Ecto neural progenitor cell (in vitro differentiated cells): ENCODE measurements around the gene C11orf91.
"Not testable (repeated sequence)": the region's sequence is repeated elsewhere in the genome, so short reads cannot be mapped to it uniquely, and the experiment has no call there.

Source experiments
- DNase-seq: peaks from one replicate; pipeline ENCODE4 v3.0.0-alpha.2; 2018; ENCODE audit warnings: low spot score

Gene C11orf91

DNA sequence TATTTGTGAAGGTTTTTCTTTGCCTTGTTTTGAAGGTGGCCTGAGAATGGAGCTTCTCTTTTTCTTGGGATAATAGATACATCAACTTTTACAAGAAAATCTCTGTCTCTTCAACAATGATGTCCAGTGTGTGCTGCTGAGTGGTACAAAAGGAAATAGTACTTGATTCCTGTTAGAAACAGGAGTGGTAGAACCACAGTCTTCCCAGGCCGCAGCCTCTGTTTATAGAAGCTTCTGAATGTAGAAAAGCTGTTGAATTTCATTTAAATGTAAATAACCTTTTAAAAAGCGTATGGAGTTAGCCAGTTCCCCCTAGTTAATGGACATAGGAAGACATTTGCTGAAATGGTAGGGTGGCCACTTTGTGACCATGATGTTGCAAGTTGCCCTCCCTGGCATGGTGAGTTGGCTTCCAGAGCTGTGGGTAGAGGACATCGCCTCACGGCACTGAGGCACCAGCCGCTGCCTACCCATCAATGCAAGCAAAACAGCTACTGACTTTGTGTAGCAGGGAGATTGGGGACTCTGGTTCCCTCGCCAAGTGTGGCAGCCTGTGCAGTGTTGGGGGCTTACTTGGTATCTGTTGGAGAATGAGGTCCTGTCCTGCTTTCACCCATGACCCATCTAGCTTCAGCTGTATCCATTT, 31.6 kb downstream of the C11orf91 start:
- DNase-seq, result no peak

DNA sequence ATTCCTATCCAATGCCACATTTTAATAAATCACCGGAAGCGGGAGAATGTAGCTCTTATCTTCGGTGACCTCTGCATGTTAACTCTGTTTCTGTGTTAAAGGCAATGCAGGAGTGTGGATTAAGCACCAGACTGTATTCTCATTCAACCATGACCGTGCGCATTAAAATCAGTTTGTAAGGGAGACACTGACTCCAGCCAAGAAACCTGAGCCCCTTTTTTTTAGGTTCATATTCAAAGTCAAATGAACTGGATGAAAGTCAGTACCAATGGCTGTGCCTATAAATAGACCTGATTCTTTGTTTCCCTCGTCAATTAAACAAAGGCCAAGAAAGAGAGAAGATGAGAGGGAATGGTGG, 32.2 kb downstream of the C11orf91 start:
- DNase-seq, result no peak

DNA sequence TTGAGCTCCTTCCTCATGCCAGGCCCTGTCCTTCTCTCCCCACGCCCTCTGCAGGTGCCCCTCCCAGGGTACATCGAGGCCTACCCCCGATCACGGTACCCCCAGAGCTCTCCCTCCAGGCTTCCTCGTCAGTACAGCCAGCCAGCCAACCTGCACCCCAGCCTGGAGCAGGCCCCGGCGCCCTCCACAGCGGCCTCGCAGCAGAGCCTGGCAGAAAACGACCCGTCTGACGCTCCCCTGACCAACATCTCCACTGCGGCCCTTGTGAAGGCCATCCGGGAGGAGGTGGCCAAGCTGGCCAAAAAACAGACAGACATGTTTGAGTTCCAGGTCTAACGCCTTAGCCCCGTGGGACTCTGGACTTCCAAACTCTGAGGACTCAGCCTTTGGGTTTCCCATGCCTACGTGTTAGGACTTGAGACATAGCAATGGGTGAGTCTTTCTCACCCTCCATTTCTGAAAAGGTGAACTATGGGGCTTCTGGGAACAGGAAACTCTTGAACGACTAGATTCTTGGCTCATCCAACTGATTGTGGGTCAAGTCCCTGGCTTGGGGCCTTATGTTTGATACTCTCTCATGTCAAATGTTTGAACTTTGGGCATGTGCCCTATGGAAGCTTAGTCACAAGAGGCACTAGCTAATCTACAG, 32.7 kb downstream of the C11orf91 start:
- no peak for DNase-seq

DNA sequence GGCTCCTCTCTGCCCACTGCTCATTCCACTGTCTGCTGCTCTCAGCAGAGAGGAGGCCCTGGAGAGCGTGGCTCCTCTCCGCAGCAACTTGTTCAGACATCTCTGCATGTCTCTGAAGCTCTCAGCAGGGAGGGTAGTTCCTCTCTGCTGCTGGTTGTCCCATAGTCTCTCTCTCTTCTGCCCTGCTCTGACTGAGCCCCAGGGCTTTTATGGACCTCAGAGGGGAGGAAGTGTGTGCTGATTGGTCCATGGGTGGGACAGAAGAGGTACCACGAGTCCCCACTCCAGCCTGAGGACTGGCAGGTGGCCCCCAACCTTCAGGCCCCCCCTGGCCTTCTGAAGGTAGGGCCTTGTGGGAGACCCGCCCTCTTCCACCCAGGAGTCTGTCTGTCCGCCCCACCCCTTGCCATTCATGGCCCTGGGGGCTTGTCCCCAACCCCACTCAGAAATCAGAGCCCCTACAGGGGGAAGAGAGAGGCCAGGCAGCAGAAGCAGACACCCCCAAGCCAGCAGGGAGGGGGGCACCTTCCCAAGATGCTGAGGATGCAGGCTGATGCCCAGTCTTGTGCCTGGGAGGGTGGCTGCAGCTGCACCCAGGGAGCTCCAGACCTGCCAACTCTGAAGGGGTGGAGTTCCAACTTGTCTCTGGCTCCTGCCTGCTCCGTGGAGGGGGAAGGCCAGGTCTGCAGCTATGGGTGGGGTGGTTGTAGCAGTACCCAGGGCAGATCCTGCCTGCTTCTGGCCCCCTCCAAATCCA, 35.1 kb downstream of the C11orf91 start:
- no peak for DNase-seq

DNA sequence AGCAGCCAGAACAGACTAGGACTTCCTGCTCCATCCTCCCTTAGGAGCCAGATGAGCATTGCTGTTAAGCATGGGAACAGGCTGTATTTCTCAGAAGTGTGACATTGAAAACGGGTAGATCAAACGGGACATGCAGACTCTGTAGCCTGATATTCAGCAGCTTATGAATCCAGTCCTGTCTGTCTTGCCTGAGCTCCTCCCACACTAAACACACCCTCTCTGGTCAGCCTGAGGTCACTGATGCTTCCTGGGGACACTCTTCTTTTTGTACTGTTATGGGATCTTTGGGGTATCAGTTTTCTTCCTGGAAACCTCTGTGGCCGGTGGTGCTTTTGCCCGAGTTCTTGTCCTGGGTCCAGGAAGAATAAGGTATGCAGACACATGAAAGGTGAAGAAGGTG, 35.8 kb downstream of the C11orf91 start:
- DNase-seq, result no peak

DNA sequence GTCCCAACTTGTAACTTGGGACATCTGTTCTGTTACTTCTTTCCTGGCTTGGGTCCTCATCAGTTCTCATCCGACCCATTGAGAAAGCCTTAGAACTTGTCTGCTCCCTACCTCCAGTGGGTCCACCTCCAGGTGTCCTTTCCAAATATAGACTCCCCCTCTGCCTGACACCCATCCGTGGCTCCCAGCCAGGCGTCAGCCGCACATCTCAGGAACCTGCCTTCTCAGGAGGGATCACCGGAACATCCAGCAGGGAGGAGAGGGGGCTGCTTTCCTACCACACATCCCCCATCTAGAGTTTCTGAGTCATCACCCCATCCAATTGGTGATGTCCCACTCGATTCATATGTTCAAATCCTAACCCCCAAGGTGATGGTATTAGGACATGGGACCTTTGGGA, 36.5 kb downstream of the C11orf91 start:
- DNase-seq, result no peak

DNA sequence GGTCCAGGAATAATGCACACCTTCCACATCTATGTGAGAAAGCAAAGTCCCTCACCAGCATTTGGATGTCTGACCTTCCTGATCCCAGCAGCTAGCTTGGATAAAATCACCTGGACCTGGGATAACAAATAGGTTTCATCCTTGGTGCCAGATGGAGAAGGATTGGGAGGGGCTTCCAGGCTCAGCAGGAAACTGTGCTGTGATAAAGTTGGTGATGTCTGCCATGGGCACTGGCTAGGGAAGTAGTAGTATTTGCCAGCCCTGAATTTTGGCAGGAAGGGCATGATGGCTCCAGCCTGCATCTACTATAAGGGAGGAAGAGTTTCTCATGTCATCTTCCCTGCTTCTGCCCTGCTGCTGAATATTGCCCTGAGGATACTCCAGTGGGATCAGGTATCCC, 37.5 kb downstream of the C11orf91 start:
- DNase-seq, result no peak

DNA sequence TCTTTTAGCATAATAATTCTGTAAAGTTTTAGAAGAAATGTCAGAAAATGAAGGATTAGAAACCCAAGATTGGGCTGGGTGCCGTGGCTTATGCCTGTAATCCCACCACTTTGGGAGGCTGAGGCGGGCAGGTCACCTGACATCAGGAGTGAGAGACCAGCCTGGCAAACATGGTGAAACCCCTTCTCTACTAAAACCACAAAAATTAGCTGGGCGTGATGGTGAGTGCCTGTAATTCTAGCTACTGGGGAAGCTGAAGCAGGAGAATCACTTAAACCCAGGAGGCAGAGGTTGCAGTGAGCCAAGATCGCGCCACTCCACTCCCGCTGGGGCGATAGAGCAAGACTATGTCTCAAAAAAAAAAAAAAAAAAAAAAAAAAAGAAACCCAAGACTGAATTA, 39.1 kb downstream of the C11orf91 start:
- DNase-seq, result not testable (repeated sequence)

DNA sequence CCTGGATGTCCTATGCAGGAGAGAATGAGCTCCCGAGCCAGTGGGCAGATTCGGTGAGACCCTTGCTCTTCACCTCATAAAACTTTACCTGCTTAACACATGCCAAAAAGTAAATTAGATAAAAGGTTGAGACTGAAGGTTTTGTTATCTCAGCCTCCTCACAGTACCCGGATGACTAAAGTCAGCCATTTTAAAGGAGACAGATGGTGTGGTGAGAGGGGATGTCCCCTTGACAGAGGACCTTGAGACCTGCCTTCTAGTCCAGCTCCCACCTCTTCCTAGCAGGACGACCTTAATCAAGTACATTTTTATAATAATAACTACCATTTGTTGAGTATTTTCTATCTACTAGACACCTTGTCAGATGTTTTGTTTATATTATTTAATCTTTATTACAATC, 39.7 kb downstream of the C11orf91 start:
- no peak for DNase-seq

DNA sequence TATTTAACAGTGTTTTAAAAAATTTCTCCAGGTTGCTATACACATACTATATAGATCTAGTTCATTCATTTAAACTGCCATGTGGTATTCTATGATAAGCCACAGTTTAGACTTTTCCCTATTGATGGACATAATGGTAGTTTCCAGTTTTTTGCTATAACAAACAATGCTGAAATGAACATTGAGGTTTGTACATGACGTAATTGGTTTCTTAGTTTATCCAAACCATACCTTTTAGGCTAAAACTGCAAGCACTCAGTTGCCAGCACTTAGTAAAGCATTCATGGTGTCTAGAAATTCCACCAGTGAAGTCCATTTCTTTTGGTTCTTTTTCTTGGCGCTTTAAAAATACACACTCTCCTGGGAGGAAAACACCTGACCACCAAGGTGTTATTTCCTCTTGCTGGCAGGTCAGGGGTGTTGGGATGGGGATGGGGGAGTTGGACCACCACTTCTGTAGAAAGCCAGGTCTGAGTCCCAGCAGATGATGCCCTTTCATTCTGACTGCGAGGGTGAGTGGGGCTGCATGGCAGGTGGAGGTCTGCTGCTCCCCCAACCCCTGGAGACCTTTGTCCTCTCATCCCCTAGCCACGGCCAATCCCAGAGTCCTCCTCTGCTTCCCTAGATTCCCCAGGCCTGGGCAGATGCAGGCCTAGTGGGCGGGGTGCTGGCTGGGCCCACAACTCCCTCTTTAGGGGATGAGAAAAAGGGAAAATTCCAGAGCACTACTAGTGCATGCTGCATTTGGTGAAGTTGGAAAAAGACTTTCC, 41.1 kb downstream of the C11orf91 start:
- DNase-seq, result no peak

DNA sequence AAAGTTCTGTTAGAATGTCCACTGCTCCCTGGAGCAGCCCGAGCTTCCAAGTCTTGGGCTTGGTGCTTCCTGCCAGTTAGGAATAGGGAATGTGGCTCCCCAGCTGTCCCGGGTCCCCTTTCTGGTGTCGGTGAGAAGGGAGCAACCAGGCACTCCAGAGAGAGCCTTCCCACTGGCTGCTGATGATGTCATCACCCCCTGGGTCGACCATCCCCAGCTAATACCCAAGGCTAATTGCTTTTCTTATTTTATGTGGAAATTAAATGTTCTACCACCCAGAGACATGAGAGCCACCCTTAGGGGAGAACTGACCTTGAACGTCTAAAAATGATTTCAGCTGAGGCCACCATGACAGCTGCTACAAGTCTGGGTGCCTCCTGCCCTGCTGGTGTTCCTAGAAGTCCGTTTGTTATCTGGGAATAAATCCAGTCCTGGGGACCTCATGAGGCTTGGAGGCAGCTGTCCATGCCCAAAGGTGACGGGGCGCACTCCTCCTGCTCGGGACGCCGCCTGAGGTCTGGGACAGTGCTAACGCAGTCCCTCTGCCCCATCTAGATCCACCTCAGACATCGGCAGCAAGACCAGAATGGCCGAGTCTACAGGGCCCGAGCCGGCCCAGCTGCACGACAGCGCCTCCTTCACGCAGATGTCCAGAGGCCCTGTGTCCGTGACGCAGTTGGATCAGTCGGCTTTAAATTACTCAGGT, 42.3 kb downstream of the C11orf91 start:
- DNase-seq, result no peak

DNA sequence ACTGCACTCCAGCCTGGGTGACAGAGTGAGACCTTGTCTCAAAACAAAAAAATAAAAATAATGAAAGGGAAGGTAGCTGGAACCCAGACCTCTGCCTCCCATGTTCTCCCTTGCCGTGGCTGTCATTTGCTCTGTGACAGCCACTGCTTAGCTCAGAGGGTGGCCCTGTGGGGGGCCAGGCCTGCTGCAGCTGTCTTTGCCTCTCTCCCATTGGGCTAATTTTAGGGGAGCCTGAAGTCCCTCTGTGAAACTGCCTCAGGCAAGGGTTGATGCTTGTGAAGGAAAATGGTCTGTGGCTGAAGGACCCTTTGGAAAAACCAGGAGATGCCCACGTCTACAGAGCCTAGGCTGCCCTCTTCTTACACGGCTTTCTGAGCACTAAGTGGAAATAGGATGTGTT, 42.9 kb downstream of the C11orf91 start:
- no peak for DNase-seq

DNA sequence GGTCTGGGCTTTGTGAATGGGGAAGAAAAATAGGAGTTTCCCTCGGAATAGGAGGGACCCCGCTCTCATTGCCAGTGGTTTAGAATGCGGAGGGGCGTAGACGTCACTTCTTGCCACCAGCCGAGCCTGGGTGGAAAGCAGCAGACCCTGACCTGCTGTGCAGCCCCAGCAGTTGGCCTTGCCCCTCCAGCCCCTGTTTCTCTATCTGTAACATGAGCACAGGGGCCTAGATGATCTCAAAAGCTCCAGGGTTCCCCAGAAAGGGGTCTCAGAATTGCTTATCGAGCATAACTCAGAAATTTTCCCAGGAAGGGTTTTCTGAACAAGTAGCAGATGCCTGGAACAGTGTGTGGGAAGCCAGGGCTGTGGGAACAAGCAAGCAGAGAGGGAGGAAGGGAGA, 43.9 kb downstream of the C11orf91 start:
- no peak for DNase-seq

DNA sequence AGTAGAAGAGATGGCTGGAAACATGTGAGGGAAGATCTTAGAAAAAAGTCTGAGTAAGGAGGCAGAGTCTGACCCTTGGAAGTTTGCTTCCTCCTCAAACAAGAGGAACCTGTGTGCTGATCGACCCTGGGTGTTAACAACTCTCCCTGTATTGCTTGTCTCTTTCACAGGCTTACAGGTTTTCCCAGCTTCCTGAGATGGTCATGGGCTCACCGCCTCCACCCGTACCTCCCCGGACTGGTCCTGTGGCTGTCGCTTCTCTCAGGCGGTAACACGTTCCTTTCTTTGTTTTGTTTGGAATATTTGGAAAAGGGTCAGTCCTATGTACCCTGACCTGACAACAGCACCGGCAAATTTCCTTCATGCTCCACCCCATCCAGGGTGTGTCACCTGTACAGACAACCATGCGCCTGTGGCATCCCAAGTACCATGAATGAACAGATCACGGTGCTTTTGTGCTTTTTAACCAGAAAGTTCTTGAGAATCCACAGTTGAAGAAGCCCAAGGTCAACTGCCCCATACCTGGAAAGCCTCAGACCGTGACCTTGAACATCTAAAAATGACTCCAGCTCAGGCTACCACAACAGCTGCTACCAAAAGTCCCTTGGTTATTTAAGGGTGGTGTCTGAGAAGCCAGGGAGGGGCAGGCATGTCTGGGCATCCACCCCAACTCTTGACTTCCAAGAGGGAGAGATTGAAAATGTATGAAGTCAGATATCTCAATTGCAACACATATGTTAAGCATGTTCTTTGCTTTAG, 44.6 kb downstream of the C11orf91 start:
- no peak for DNase-seq

DNA sequence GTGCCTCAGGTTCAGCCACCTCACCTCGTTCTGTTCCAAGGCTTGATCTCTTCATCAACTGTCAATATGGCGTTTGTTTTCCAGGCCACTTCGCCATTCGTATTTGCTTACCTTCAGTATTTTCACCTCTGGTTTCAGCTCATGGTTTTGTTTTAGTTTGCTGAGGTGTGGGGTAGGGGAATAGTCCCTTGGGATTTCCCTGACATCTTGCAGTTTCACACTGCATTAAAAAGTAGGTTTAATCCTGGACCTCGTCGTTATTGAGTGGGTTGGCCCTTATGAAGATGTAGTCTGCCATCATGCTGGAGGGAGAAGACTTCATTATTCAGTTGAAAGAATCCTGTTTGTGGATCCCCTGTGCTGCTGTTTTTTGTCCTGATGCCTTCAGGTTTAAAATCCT, 46.0 kb downstream of the C11orf91 start:
- DNase-seq, result no peak

DNA sequence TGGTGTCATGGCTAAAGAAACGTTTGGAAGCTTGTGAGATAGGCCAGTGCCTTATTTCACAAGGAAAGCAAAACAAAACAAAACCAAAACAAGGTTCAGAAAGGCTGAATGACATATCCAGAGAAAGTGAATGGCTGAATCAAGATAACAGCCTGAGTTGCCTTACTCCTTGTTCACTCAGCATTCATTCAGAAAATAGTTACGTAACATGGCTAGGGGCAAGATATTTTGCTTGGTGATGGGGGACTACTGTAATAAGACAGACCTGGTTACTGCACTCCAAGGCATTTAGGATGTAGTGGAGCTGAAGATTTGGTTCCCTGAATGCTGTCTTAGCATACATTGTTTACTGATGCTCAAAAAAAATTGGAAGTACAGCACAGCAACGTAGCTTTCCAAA, 47.7 kb downstream of the C11orf91 start:
- DNase-seq, result no peak

DNA sequence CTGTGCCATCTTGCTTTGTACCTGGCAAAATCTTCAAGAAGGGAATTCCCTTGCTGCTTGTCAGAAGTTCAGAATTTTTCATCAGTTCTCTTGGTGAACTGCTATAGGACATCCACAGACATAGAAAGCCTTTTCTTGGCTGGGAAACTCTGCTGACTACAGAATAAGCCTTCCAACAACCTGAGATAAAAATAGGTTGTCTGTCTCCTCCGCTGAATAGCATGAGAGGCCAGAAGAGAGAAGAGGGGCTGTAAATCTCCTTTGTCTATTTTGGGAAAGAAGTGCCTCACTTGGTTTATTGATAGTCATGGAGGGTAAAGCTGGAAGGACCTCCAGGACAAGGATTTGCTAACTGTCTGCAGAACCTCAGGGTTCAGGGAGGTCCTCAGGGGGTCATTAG, 48.2 kb downstream of the C11orf91 start:
- DNase-seq, result no peak

DNA sequence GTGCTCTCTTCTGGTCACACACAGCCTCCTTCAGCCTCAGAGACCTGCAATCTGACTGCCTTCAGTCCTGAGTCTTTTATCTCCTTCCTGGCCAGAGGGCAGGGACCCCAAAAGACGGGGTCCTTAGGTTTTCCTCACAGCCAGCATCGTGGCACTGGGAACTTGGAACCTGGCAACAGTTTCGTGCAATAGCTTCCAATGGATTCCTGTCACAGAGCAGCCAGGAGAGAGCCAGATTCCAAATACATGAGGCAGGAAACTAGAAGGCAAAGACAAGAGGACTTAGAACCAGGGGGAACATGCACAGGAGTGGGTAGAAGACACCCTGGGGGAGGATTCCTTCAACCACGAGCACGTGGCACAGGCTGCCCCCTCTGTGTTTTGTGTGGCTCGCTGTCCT, 48.6 kb downstream of the C11orf91 start:
- DNase-seq, result no peak

DNA sequence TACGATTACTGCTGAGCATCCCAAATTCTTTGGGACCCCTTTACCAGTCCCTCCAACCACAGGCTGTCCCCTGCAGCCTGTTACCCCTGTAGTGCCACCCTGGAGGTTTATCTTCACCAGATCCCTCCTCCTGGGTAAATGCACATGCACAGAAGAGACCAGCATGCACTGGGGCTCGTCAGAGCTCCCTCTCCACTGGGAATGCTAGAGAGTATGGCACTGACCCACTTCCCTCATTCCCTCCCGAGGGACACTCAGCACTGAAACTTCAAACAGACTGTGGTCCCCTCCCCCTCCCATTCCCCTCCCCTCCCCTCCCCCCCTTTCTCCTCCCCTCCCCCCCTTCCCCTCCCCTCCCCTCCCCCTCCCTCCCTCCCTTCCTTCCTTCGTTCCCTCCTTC, 49.1 kb downstream of the C11orf91 start:
- no peak for DNase-seq

DNA sequence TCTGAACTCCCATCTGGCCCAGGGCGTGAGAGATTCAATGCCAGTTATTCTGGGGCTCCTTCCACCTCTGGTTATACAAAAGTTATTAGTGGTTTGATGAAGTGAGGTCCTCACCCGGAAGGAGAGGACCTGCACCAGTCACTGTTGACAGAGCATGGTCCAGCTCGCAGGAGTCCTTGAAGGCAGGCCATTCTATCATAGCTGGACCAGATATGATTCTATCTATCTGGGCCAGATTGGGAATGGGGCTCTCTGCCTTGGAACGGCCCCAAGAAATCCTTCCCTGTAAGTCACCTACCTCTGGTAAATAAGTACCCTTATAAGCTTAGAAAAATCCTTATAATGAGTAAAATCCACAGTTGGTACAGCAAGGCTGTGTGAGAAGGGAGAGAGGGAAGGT, 50.7 kb downstream of the C11orf91 start:
- DNase-seq, result no peak
